ENCODE results near the gene FHAD1. TPM values are rescaled to one million over a fixed set of nuclear protein-coding genes. Genes with fewer than 3 reads are reported as not detected.

The FHAD1 gene
- total and polyA plus RNA-seq, 10 of the 15 experiments (the other 5 are each of a cell fraction or from before 2014, with no cell fraction given), result 0.09 to 1.0 (median 0.32) TPM; not detected in 2

GRCh38 chr1:15261155-15262002, 14.4 kb downstream of the FHAD1 start (continued):
- TF ChIP-seq BCL11A (IDR thresholded peaks at IDR 0.05; ENCODE audit: low read depth, low read length) (no peak), NRF1 (conservative IDR thresholded peaks at IDR 0.05; ENCODE audit: low read depth, low read length) (no peak), GATAD2B (conservative IDR thresholded peaks at IDR 0.05; ENCODE audit: low read depth) (no peak), DPF2 (IDR thresholded peaks at IDR 0.05) (peak; percentile 22; the same call in 1 of the 2 replicates), KLF5 (IDR thresholded peaks at IDR 0.05; ENCODE audit: partially characterized antibody) (no peak), PAX8 (IDR thresholded peaks at IDR 0.05) (no peak), KDM1A (IDR thresholded peaks at IDR 0.05; ENCODE audit: borderline replicate concordance) (no peak), NFYA (IDR thresholded peaks at IDR 0.05; ENCODE audit: borderline replicate concordance, low read depth, low read length) (no peak), IKZF1 (conservative IDR thresholded peaks at IDR 0.05) (peak; percentile 55), MAX (IDR thresholded peaks at IDR 0.05; ENCODE audit: low read depth, low read length) (no peak), NBN (IDR thresholded peaks at IDR 0.05) (no peak), MYC (IDR thresholded peaks at IDR 0.05; ENCODE audit: insufficient read depth, insufficient read length, insufficient replicate concordance, low read length, severe bottlenecking) (no peak), MXI1 (IDR thresholded peaks at IDR 0.05; ENCODE audit: low read depth, low read length) (no peak), SREBF1 (IDR thresholded peaks at IDR 0.05; ENCODE audit: low read length) (no peak), ESRRA (IDR thresholded peaks at IDR 0.05; ENCODE audit: low read length) (no peak), NR2F1 (conservative IDR thresholded peaks at IDR 0.05) (no peak), SMAD5 (IDR thresholded peaks at IDR 0.05; ENCODE audit: low read depth) (no peak), USF2 (IDR thresholded peaks at IDR 0.05; ENCODE audit: borderline replicate concordance, low read depth, low read length) (no peak), ZBTB4 (CRISPR knock-in tag; IDR thresholded peaks at IDR 0.05) (no peak), HDAC2 (IDR thresholded peaks at IDR 0.05) (no peak)
